IPS-20b (cell line): Measurements from ENCODE around the gene C2CD3.

Source experiments
- H3K27ac ChIP-seq: one replicate; pipeline ENCODE4 v1.5.1; 2013; ENCODE audit warnings: low read length
- H3K27me3 ChIP-seq: 2 replicates; pipeline ENCODE4 v1.6.1; 2013; ENCODE audit warnings: mild to moderate bottlenecking, low read length, inconsistent platforms; ENCODE audit not compliant: insufficient read depth
- H3K36me3 ChIP-seq: 2 replicates; pipeline ENCODE4 v1.6.1; 2013; ENCODE audit warnings: low read depth, mild to moderate bottlenecking, inconsistent platforms, low read length, moderate library complexity; ENCODE audit not compliant: insufficient read depth
- H3K4me1 ChIP-seq: 2 replicates; pipeline ENCODE4 v1.6.1; 2013; ENCODE audit warnings: mild to moderate bottlenecking, control low read depth, inconsistent platforms, low read length, moderate library complexity; ENCODE audit not compliant: insufficient read depth
- H3K4me3 ChIP-seq: 2 replicates; pipeline ENCODE4 v1.5.1; 2013; ENCODE audit warnings: mild to moderate bottlenecking, low read length, inconsistent platforms
- H3K9ac ChIP-seq: 2 replicates; pipeline ENCODE4 v1.6.1; 2013; ENCODE audit warnings: low read depth, mild to moderate bottlenecking, inconsistent platforms, low read length, moderate library complexity
- H3K9me3 ChIP-seq: 2 replicates; pipeline ENCODE4 v1.6.1; 2013; ENCODE audit warnings: mild to moderate bottlenecking, low read depth, low read length, inconsistent platforms; ENCODE audit not compliant: insufficient read depth

C2CD3 gene

GRCh38 chr11:74022546-74022945 lies 148.3 kb downstream of the C2CD3 start:
- Histone ChIP-seq H3K4me1 (no peaks in the 10 kb centered on the region), H3K27me3 (no peaks in the 10 kb centered on the region), H3K9ac (no peak overlapping the region), H3K36me3 (0 out of 2 replicates have a peak, but pooled peaks cover 5% of the 10 kb centered on the region), H3K4me3 (no peak overlapping the region), H3K9me3 (no peaks in the 10 kb centered on the region), H3K27ac (no peak overlapping the region)

- no peaks in the 10 kb centered on the region for H3K27me3 ChIP-seq
- no peaks in the 10 kb centered on the region for H3K4me1 ChIP-seq
- H3K9me3 ChIP-seq: no peaks in the 10 kb centered on the region
- no peak overlapping the region for H3K4me3 ChIP-seq
- H3K9ac ChIP-seq: no peak overlapping the region
- H3K36me3 ChIP-seq: 0 out of 2 replicates have a peak, but pooled peaks cover 5% of the 10 kb centered on the region
- no peak overlapping the region for H3K27ac ChIP-seq
These were observed 148.8 kb downstream of the C2CD3 start for GRCh38 chr11:74021998-74022397.

- Histone ChIP-seq H3K27ac (no peak overlapping the region), H3K4me3 (no peak overlapping the region), H3K4me1 (no peaks in the 10 kb centered on the region), H3K9me3 (no peaks in the 10 kb centered on the region), H3K36me3 (no peaks in the 10 kb centered on the region), H3K27me3 (no peaks in the 10 kb centered on the region), H3K9ac (no peak overlapping the region)
These were observed 150.3 kb downstream of the C2CD3 start for GRCh38 chr11:74020539-74020938.

GRCh38 chr11:74019860-74020259 lies 150.9 kb downstream of the C2CD3 start:
- Histone ChIP-seq H3K9ac (no peak overlapping the region), H3K27me3 (no peaks in the 10 kb centered on the region), H3K4me1 (no peaks in the 10 kb centered on the region), H3K9me3 (no peaks in the 10 kb centered on the region), H3K36me3 (no peaks in the 10 kb centered on the region), H3K27ac (no peak overlapping the region), H3K4me3 (no peak overlapping the region)

GRCh38 chr11:74019104-74019738 lies 151.6 kb downstream of the C2CD3 start:
- H3K36me3 ChIP-seq: no peaks in the 10 kb centered on the region
- no peaks in the 10 kb centered on the region for H3K4me1 ChIP-seq
- H3K4me3 ChIP-seq: no peak overlapping the region
- H3K27ac ChIP-seq: no peak overlapping the region
- no peaks in the 10 kb centered on the region for H3K27me3 ChIP-seq
- no peaks in the 10 kb centered on the region for H3K9me3 ChIP-seq
- no peak overlapping the region for H3K9ac ChIP-seq

GRCh38 chr11:74018331-74019005 lies 152.3 kb downstream of the C2CD3 start:
- Histone ChIP-seq H3K36me3 (no peaks in the 10 kb centered on the region), H3K27me3 (no peaks in the 10 kb centered on the region), H3K27ac (no peak overlapping the region), H3K4me1 (no peaks in the 10 kb centered on the region), H3K9me3 (no peaks in the 10 kb centered on the region), H3K9ac (no peak overlapping the region), H3K4me3 (no peak overlapping the region)

GRCh38 chr11:74017631-74018030 lies 153.2 kb downstream of the C2CD3 start:
- no peak overlapping the region for H3K4me3 ChIP-seq
- no peaks in the 10 kb centered on the region for H3K36me3 ChIP-seq
- H3K9me3 ChIP-seq: no peaks in the 10 kb centered on the region
- no peak overlapping the region for H3K27ac ChIP-seq
- H3K27me3 ChIP-seq: no peaks in the 10 kb centered on the region
- no peaks in the 10 kb centered on the region for H3K4me1 ChIP-seq
- no peak overlapping the region for H3K9ac ChIP-seq

GRCh38 chr11:74015919-74016684 lies 154.7 kb downstream of the C2CD3 start:
- H3K36me3 ChIP-seq: 0 out of 2 replicates have a peak, but pooled peaks cover 3% of the 10 kb centered on the region
- H3K9me3 ChIP-seq: no peaks in the 10 kb centered on the region
- H3K4me1 ChIP-seq: no peaks in the 10 kb centered on the region
- H3K27me3 ChIP-seq: no peaks in the 10 kb centered on the region
- no peak overlapping the region for H3K4me3 ChIP-seq
- no peak overlapping the region for H3K27ac ChIP-seq
- H3K9ac ChIP-seq: no peak overlapping the region

GRCh38 chr11:74014880-74015279 lies 155.9 kb downstream of the C2CD3 start:
- no peak overlapping the region for H3K9ac ChIP-seq
- H3K4me1 ChIP-seq: no peaks in the 10 kb centered on the region
- H3K27me3 ChIP-seq: no peaks in the 10 kb centered on the region
- no peaks in the 10 kb centered on the region for H3K9me3 ChIP-seq
- 0 out of 2 replicates have a peak, but pooled peaks cover 3% of the 10 kb centered on the region for H3K36me3 ChIP-seq
- no peak overlapping the region for H3K27ac ChIP-seq
- H3K4me3 ChIP-seq: no peak overlapping the region

- H3K4me3 ChIP-seq: no peak overlapping the region
- no peaks in the 10 kb centered on the region for H3K27me3 ChIP-seq
- H3K27ac ChIP-seq: no peak overlapping the region
- 0 out of 2 replicates have a peak, but pooled peaks cover 3% of the 10 kb centered on the region for H3K36me3 ChIP-seq
- no peak overlapping the region for H3K9ac ChIP-seq
- H3K4me1 ChIP-seq: no peaks in the 10 kb centered on the region
- H3K9me3 ChIP-seq: no peaks in the 10 kb centered on the region
These were observed 157.7 kb downstream of the C2CD3 start for GRCh38 chr11:74013141-74013540.

GRCh38 chr11:74012074-74012809 lies 158.6 kb downstream of the C2CD3 start:
- Histone ChIP-seq H3K27ac (no peak overlapping the region), H3K36me3 (0 out of 2 replicates have a peak, but pooled peaks cover 3% of the 10 kb centered on the region), H3K4me1 (no peaks in the 10 kb centered on the region), H3K27me3 (no peaks in the 10 kb centered on the region), H3K9me3 (no peaks in the 10 kb centered on the region), H3K9ac (no peak overlapping the region), H3K4me3 (no peak overlapping the region)
